ENCODE data around the gene SRA1. TPM values are rescaled to one million over a fixed set of nuclear protein-coding genes. Genes with fewer than 3 reads are reported as not detected.

SRA1 gene
- total RNA-seq, 3 donors from 2014 or later, result 57.6 to 68.6 (median 67.7) TPM

DNA sequence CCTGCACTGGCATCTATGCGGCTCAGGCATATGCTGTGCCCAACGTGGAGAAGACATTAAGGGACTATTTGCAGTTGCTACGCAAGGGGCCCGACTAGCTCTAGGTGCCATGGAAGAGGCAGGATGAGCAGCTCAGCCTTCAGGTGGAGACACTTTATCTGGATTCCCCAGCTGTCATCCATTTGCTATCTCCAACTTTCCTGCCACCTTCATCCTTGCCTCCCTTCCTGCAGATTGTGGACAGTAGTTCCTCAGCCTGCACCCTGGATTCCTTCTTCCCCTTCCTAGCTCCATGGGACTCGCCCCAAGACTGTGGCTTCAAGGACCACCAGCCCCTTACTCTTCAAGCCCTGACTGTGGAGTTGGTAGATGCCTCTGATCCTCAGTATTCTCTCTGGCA is 9.4 kb upstream of the SRA1 start:
- H3K4me3 Mint-ChIP-seq, result peak overlapping the region; percentile 37

GRCh38 chr5:140565780-140566095 is 8.5 kb upstream of the SRA1 start:
- Mint-ChIP-seq H3K27me3 (ENCODE audit: low read depth) (no peaks in the 10 kb centered on the region), H3K4me3 (peak overlapping the region; percentile 97), H3K36me3 (ENCODE audit: insufficient read depth) (peaks cover 26% of the 10 kb centered on the region), H3K9me3 (no peaks in the 10 kb centered on the region), H3K4me1 (ENCODE audit: low read depth) (peaks cover 61% of the 10 kb centered on the region)
- no peak for DNase-seq
- ATAC-seq, result no peak

More for the DNA sequence above, 9.4 kb upstream of the SRA1 start:
- Mint-ChIP-seq H3K4me1 (ENCODE audit: low read depth) (peaks cover 61% of the 10 kb centered on the region), H3K27me3 (ENCODE audit: low read depth) (no peaks in the 10 kb centered on the region), H3K36me3 (ENCODE audit: insufficient read depth) (peaks cover 32% of the 10 kb centered on the region), H3K9me3 (no peaks in the 10 kb centered on the region)
- ATAC-seq, result no peak
- no peak for DNase-seq

DNA sequence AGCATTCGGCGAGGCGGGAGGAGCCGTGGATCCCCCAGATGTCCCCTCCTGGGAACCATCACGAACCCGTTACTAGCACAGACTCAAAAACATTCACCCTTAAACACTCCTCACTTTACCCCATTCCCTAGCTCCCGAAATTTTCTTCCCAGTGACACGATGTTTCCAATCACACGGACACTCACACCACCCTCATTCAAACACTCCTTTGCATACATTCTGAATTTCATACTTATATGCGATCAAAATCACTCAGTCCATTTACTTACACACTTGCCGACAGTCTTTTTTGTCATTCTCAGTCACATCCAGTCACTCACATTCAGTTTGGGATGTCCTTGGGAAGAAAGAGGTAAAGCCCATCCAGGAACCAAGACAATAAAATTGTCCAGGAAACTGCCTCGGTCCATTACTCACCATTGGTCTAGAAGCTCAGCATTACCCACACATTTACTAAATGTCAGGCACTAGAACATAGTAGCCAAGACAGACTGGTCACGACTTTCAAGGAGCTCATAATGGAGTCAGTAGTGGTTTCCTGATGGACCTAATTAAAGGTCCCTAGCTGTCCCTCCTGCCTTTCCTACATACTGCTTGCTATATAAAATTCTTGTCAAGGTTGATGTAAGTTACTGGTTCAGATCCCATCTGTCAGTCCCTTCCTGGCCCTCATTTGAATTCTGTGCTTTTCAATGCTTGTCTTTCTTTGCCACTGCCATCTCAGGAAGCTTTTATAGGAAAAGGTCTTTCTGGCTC is 7.9 kb upstream of the SRA1 start:
- H3K4me1 Mint-ChIP-seq (ENCODE audit: low read depth), result peaks cover 60% of the 10 kb centered on the region
- DNase-seq (no peak), ATAC-seq (peak in 1 of 2 donors; percentile 2)
- H3K36me3 Mint-ChIP-seq (ENCODE audit: insufficient read depth), result peaks cover 25% of the 10 kb centered on the region
- no peaks in the 10 kb centered on the region for H3K27me3 Mint-ChIP-seq (ENCODE audit: low read depth)
- H3K9me3 Mint-ChIP-seq, result no peaks in the 10 kb centered on the region
- H3K4me3 Mint-ChIP-seq, result peak overlapping the region; percentile 97

- Mint-ChIP-seq H3K9me3 (no peaks in the 10 kb centered on the region), H3K36me3 (ENCODE audit: insufficient read depth) (peaks cover 25% of the 10 kb centered on the region), H3K4me1 (ENCODE audit: low read depth) (peaks cover 52% of the 10 kb centered on the region), H3K27me3 (ENCODE audit: low read depth) (no peaks in the 10 kb centered on the region), H3K4me3 (peak within 1 kb of the TSS; percentile 97)
- DNase-seq (peak; percentile 93), ATAC-seq (peak; percentile 88 to 90)
Measured at GRCh38 chr5:140564196-140565023, 7.1 kb upstream of the SRA1 start, which contains the start of the genes APBB3 and SLC35A4. Gene APBB3 (minus strand): TSS chr5:140564598. CDS start chr5:140564245, 353 bp downstream. Gene SLC35A4 (plus strand): TSS chr5:140564828. CDS start chr5:140567170, 2,342 bp downstream.

- Mint-ChIP-seq H3K36me3 (ENCODE audit: insufficient read depth) (peaks cover 20% of the 10 kb centered on the region), H3K9me3 (no peaks in the 10 kb centered on the region), H3K4me3 (peak overlapping the region; percentile 97), H3K27me3 (ENCODE audit: low read depth) (no peaks in the 10 kb centered on the region), H3K4me1 (ENCODE audit: low read depth) (peaks cover 44% of the 10 kb centered on the region)
- ATAC-seq (no peak), DNase-seq (no peak)
Measured at GRCh38 chr5:140563596-140563995, 6.3 kb upstream of the SRA1 start.

DNA sequence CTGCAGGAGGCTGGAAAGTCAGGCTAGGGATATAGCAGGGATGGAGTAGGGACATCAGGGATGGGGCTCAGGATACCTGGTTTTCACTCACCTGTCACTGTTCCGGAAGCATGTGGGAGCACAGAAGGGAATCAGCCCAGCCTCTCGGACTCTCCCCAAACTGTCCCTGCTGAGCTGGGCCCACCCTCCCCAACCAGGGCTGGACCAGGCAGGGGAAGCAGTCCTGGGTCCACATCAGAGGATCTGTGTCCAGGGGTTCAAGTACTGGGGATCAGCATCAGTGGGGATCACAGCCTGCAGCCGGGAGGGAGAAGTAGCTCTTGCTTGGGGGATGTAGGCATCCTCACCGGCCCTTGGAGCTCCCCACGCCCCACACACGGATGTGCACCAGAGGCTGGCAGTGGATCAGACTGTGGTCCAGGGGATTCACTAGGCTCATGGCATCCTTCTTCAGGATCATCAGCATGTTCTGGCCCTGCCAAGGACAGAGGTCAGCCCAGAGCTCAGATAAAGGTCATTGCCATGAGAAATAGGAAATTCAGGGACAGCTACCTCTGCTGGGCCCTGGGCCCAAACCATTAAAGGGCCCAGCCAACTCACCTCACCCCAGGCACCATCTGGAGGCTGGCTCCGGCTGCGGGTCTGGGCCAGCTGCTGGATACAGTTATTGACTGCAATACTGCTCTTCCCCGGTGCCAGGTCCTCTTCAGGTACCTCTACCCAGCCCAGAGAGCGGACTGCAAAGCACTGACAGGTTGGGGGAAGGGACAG is 4.7 kb upstream of the SRA1 start:
- ATAC-seq (no peak), DNase-seq (no peak)
- H3K27me3 Mint-ChIP-seq (ENCODE audit: low read depth), result no peaks in the 10 kb centered on the region
- H3K4me3 Mint-ChIP-seq, result no peak overlapping the region
- peaks cover 9% of the 10 kb centered on the region for H3K36me3 Mint-ChIP-seq (ENCODE audit: insufficient read depth)
- H3K9me3 Mint-ChIP-seq, result no peaks in the 10 kb centered on the region
- peaks cover 35% of the 10 kb centered on the region for H3K4me1 Mint-ChIP-seq (ENCODE audit: low read depth)

GRCh38 chr5:140560227-140560626 is 3.0 kb upstream of the SRA1 start:
- Mint-ChIP-seq H3K27me3 (ENCODE audit: low read depth) (no peaks in the 10 kb centered on the region), H3K36me3 (ENCODE audit: insufficient read depth) (peaks cover 5% of the 10 kb centered on the region), H3K4me3 (no peak overlapping the region), H3K4me1 (ENCODE audit: low read depth) (peaks cover 39% of the 10 kb centered on the region), H3K9me3 (no peaks in the 10 kb centered on the region)
- no peak for ATAC-seq
- no peak for DNase-seq

DNA sequence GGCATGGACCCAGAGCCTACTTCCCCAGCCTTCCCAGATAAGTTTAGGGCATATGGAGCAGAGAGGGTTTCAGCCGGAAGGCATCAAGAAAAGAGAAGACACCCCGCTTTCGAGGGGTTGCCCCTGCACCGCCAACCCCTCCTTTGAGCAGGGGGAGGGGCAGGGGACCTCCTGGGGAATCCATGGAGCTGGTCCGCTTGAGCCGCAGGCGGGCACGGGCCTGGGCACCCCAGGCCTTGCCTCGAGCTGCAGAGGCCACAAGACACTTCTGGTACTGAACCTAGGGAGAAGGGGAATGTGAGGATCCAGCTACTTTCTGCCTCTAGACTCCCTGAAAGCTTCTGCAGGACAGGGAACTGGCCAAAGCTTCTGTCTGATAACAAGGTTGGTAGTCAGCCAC is 1.3 kb upstream of the SRA1 start:
- Mint-ChIP-seq H3K4me1 (ENCODE audit: low read depth) (peaks cover 47% of the 10 kb centered on the region), H3K27me3 (ENCODE audit: low read depth) (no peaks in the 10 kb centered on the region), H3K9me3 (no peaks in the 10 kb centered on the region), H3K36me3 (ENCODE audit: insufficient read depth) (peaks cover 6% of the 10 kb centered on the region), H3K4me3 (no peak overlapping the region)
- ATAC-seq, result no peak
- no peak for DNase-seq

DNA sequence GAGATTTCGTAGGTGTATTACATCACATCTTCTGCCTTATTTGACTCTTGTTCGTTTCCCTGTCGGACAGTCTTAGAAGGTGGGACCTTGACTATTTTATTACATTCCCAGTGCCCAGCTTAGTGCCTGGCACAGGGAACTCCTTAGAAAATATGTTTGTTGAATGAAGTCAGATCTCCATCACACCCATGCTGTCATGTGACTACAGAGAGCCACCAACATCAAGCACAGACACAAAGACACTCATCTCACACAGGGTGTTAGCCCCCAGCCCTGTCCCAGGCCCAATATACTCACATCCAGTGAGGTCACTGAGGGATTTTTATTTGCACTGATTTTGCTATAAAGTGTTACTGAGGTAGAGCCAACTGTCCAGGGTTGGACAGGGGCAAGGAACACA is 692 bp upstream of the SRA1 start:
- DNase-seq (no peak), ATAC-seq (no peak)
- H3K4me1 Mint-ChIP-seq (ENCODE audit: low read depth), result peaks cover 47% of the 10 kb centered on the region
- peak overlapping the region; percentile 90 for H3K4me3 Mint-ChIP-seq
- H3K9me3 Mint-ChIP-seq, result no peaks in the 10 kb centered on the region
- no peaks in the 10 kb centered on the region for H3K27me3 Mint-ChIP-seq (ENCODE audit: low read depth)
- H3K36me3 Mint-ChIP-seq (ENCODE audit: insufficient read depth), result peaks cover 11% of the 10 kb centered on the region

DNA sequence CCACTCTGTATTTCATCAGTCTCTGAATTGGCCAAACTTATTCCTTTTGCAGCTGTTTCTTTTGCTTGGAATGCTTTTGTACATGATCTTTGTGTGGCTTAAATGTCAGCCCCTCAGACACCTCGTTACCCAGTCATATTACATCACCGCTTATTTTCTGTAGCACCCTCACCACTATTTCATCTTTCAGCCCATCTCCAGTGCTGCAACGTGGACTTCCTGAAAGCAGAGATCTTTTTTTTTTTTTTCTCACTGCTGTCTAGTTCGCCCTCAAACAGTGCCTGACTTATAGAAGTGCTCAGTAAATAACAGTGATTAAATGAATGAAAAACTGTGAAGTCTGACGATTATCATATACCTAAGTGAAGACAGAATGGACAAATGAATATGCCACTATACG is 835 bp downstream of the SRA1 start:
- Mint-ChIP-seq H3K36me3 (ENCODE audit: insufficient read depth) (peaks cover 13% of the 10 kb centered on the region), H3K4me1 (ENCODE audit: low read depth) (peaks cover 47% of the 10 kb centered on the region)
- ATAC-seq, result no peak

GRCh38 chr5:140555747-140556312 is 1.4 kb downstream of the SRA1 start:
- Mint-ChIP-seq H3K4me1 (ENCODE audit: low read depth) (peaks cover 52% of the 10 kb centered on the region), H3K9me3 (no peaks in the 10 kb centered on the region), H3K4me3 (peak overlapping the region; percentile 90), H3K36me3 (ENCODE audit: insufficient read depth) (peaks cover 18% of the 10 kb centered on the region), H3K27me3 (ENCODE audit: low read depth) (no peaks in the 10 kb centered on the region)
- ATAC-seq (no peak), DNase-seq (no peak)

More for the DNA sequence above, 835 bp downstream of the SRA1 start:
- Mint-ChIP-seq H3K27me3 (ENCODE audit: low read depth) (no peaks in the 10 kb centered on the region), H3K4me3 (peak overlapping the region; percentile 90), H3K9me3 (no peaks in the 10 kb centered on the region)
- no peak for DNase-seq

GRCh38 chr5:140554454-140554853 is 2.8 kb downstream of the SRA1 start:
- peak overlapping the region; percentile 46 for H3K4me3 Mint-ChIP-seq
- ATAC-seq, result no peak
- no peak for DNase-seq
- no peaks in the 10 kb centered on the region for H3K27me3 Mint-ChIP-seq (ENCODE audit: low read depth)
- no peaks in the 10 kb centered on the region for H3K9me3 Mint-ChIP-seq
- peaks cover 27% of the 10 kb centered on the region for H3K36me3 Mint-ChIP-seq (ENCODE audit: insufficient read depth)
- H3K4me1 Mint-ChIP-seq (ENCODE audit: low read depth), result peaks cover 59% of the 10 kb centered on the region

DNA sequence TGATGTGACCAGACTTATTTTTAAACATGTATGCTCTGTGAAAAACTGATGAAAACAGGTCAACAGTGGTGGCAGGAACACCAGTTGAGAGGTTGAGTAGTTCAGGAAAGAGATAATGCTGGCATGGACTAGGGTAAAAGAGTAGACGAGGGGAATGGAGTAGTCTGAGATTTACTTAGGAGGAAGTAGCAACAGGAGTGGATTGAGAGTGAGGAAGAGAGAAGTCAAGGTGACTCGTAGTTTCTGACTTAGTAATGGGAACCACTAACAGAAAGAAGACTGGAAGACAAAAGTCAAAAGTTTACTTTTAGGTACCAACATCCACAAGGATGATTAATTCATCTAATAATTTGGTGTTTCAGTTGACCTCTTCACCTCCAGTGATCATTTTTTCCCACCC is 3.6 kb downstream of the SRA1 start:
- ATAC-seq (peak; percentile 39 to 41), DNase-seq (no peak)
- H3K4me1 Mint-ChIP-seq (ENCODE audit: low read depth), result peaks cover 66% of the 10 kb centered on the region
- H3K36me3 Mint-ChIP-seq (ENCODE audit: insufficient read depth), result peaks cover 27% of the 10 kb centered on the region
- H3K27me3 Mint-ChIP-seq (ENCODE audit: low read depth), result no peaks in the 10 kb centered on the region
- peak overlapping the region; percentile 46 for H3K4me3 Mint-ChIP-seq
- no peaks in the 10 kb centered on the region for H3K9me3 Mint-ChIP-seq

DNA sequence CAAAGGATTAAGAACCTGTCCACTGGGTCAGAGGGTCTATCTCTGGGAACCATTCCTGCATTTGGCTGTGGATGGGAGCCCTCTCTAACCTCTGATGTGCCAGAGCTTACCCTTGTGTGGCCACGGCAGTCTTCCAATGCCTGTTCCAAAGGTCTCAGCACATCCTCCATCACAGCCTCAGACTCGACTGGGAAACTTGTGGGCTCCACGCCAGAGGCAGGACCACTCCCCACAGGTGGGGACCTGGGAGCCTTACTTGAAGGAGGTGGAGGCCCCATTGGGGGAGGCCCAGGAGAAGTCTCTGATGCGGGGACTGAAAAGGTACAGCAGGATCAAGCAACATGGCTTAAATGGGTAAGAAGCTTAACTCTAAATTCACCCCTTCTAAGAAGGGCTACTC is 5.4 kb downstream of the SRA1 start:
- DNase-seq (no peak), ATAC-seq (no peak)
- Mint-ChIP-seq H3K27me3 (ENCODE audit: low read depth) (no peaks in the 10 kb centered on the region), H3K4me3 (no peak overlapping the region), H3K36me3 (ENCODE audit: insufficient read depth) (peaks cover 27% of the 10 kb centered on the region), H3K9me3 (no peaks in the 10 kb centered on the region), H3K4me1 (ENCODE audit: low read depth) (peaks cover 68% of the 10 kb centered on the region)
